Mucosa of gallbladder (tissue), 1 donor: ENCODE results near the gene PRRT4. TPM values are rescaled to one million over a fixed set of nuclear protein-coding genes. Genes with fewer than 3 reads are reported as not detected.

Source experiments
- DNase-seq: peaks from one replicate; pipeline ENCODE4 v3.0.0-alpha.2; 2020; ENCODE audit warnings: low spot score
- total RNA-seq: library from RNA; stranded (reverse); gene quantifications from one replicate; pipeline ENCODE4 v1.2.1, GENCODE V29; 2021
- donor health status: DM: no; HTN: no; CAD: no.

PRRT4 gene
- total RNA-seq, result 0.63 TPM

GRCh38 chr7:128361411-128362379 lies at the start of gene PRRT4:
Gene PRRT4 (minus strand): TSS chr7:128361690.
- DNase-seq, result no peak

DNA sequence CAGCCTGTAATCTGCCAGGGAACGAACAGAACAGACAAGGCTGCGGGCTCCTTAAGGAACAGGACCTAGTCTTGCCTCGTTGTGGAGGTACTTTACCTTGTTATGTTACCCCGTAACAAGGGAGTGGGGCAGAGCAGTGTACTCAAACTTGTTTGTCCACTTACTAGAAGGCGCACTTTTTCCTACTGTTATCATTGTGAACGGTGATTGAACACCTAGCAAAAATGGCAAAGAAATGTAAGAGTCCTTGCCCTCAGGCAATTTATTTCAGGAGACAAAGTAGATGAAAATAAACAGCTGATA lies 48.9 kb upstream of the PRRT4 start:
- DNase-seq, result no peak

DNA sequence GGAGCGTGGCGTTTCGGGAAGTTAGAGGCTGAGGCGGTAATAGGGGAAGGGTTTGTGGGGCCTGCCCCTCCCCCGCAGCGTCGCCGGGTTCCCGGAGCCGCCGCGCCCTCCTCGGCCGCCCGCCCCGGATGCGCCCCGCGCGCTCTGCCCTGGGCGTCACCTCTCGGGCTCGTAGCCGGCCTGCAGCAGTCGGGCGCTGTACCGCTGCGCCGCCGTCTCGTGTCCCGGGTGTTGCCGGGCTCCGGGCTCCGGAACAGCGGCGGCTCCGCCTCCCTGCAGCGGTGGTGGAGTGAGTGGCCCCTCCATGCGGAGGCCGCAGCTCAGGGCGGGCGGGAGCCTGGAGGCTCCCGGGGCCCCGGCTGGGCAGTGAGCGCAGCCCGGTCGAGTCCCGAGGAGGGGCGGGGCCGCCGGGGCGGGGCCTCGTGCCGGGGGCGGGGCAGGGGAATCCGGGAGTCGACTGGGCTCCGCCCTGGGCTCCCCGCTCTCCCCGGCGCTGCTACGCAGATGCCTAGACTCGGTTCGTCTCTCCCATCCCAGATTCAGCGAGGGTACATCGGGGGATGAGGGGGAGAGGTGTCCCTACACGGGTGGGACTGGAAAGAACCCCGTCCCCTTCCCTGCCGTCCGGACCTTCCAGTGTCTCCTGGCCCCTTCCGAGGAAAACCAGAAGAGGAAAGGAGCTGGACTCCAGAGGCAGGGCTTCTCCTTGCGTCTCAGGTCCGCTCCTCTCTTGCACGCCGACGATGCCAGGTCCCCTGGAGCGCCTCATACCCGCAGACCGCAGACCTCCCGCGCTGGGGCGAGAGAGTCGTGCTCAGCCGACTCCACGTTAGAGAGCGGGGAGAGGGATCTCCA lies 48.3 kb upstream of the PRRT4 start, which contains the start of gene IMPDH1:
TSS of gene IMPDH1 (minus strand) at position 387 of the 855 bp plus-strand sequence. CDS start at position 306, 81 bp downstream.
- DNase-seq, result peak; percentile 86

GRCh38 chr7:128408709-128409595 lies 47.5 kb upstream of the PRRT4 start:
- DNase-seq, result no peak

DNA sequence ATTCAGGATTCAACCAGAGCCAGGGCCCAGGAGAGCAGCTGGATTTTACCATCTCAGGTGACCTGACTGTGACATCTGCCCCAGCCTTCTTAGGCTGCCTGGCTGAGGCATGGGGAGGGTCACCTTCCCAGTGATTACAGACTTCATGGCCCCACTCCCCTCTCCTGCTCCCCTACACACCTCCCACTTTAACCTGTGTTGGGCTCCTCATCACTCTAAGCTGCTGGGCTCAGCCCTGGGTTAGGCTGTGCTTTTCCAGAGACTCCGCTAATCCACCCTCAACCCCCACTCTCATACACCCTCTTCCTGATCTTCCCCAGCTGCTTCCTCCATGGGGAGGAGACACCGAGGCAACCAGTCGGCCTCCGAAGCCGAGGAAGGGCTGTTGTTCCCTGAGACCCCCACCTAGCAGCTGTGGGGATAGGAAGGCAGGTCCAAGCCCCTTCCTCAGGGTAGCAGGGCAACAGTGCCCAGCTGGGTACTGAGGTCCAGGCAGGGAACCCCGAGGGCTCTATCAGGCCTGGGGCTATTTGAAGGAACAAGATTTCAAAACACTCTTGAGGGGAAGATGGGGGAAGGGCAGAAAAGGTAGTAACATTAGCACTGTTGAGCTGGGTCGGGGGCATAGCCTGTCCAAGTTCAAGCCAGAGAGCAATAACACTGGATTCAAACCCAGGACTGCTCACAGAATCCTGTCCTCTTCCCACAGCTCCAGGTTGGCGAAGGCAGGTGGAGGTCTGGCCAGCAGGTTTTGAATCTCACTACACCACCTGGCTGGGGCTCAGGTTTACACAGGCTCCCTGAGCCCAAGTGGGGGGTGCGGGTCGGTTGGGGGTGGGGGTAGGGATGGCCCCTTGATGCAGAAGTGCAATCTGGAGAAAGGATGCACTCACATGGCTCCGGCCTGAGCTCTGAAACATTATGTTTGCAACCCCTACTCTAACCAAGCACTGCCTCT lies 46.5 kb upstream of the PRRT4 start:
- DNase-seq, result no peak

GRCh38 chr7:128407233-128407589 lies 45.7 kb upstream of the PRRT4 start:
- no peak for DNase-seq

- no peak for DNase-seq
These were observed 45.1 kb upstream of the PRRT4 start for GRCh38 chr7:128406314-128407232.

DNA sequence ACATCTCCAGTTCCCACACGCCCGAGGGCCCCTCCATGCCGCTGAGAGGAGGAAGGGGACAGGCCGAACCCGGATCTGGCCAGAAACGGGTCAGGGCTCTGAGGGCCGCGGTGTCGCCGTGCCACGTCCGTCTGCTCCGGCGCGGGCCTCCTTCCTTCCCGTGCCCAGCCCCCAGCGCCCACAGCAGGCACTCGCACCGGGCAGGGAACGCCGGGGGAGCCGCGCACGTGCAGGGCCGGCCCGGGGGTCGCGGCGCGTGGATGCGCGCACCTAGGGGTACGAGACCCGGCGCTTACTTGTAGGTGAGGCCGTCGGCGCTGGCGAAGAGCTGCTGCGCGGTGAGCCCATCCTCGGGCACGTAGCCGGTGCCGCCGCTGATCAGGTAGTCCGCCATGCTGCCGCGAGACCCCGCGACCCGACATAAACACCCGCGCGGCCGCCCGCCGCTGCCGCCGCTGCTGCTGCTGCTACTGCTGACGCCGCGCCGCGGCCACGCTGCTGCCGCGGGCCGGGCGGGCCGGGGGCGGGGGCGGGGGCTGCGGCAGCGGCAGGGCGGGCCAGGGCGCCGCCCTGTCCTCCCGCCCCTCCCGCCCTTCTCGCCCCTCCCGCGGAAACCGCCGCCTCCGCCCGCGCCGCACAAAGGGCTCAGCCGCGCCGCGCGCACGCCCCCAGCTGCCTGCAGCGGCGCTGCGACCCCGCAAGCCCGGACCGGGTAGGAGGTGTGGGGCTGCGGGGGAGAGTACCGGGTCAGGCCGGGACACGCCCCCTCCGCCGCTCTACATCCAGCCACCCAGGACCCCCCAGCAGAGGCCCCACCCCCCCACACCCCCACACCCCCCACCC lies 44.2 kb upstream of the PRRT4 start:
- DNase-seq, result no peak

DNA sequence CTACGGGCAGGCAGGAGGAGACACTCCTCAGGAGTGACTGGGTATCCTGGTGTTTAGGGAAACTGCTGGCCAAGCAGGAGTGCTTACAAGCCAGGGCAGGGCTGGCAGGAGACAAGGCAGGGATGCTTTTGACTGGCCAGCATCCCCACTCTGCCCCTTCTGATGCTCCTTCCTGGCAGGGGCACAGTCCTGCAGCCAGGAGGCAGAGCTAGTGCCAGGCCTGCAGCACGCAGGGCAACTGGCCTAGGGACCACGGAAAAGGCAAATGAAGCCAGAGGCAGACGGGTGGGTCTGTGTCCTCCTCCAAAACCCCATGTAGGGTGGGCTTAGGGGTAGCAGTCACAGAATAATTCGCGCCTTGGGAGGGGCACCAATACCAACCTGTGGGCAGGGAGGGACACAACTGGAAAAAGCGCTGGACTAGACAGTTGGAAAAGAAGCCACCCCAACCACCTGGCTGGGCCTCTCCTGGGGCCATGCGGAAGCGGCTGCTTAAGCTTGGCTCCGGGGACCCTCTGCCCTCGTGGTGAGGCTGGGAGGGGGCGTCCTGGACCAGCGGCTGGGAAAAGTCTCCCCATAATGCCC lies 43.5 kb upstream of the PRRT4 start:
- no peak for DNase-seq

DNA sequence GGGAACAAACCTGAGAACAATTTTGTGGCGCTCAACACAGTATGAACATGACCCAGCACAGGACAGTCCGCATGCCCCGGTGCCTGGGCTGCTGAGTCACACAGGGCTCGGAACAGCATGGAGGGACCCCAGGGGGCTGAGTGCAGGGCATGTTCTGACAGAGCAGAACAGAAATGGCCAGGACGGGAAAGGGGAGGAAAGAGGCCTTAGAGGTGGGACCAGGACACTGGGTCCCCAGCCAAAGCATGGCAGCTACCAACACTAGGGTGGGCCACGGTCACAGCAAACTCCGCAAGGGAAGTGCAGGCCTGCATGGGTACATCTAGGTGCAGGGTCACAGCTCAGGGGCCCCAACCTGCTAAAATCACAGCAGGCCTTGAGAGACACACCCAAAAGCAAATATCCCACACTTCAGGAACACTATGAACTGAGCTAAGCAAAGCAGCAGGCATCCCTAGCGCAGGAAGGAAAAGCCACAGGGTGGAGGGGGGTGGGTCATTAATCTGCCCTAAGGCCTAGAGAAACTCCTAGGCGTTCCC lies 42.7 kb upstream of the PRRT4 start:
- no peak for DNase-seq

DNA sequence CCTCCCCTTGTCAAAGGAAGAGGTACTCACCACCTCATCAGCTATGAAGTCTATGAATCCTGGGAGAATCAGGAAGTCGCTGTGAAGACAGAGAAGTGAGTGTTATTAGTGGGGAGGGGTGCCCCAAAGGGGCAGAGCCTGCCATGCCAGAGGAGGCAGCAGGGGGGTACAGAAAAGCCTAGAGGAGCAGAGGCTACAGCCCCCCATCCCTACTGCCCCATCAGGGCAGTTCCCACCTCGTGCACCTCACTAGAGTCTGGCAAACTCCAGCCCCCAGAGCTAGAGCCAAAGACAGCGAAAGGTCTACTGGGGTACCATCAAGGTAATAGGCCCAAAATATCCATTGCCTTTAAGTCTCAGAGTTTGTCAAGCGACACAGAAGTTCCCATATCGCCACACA lies 42.2 kb upstream of the PRRT4 start:
- DNase-seq, result no peak

- no peak for DNase-seq
These were observed 40.9 kb upstream of the PRRT4 start for GRCh38 chr7:128402356-128402755.

DNA sequence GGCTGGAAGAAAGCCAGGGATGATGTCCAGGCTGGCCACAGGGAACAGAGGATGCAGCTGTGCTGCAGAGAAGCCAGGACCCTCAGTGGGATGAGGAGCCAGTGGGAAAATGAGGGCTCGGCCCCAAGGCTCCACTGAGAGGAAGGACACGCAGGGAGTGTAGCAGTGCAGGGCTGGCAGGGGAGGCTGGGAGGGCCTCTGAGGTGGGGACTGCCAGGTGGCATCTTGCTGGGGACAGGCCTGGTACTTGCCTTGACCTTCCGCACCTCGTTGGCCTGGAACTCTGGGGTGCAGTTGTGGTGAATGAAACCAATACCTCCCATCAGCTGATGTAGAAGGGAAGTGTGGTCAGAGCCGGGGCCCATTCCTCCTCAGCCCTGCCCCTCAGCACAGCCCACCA lies 39.1 kb upstream of the PRRT4 start:
- no peak for DNase-seq

- no peak for DNase-seq
These were observed 38.5 kb upstream of the PRRT4 start for GRCh38 chr7:128399991-128400390.

- DNase-seq, result no peak
These were observed 37.3 kb upstream of the PRRT4 start for GRCh38 chr7:128398841-128399135.

GRCh38 chr7:128398016-128398840 lies 36.7 kb upstream of the PRRT4 start:
- DNase-seq, result peak; percentile 57

DNA sequence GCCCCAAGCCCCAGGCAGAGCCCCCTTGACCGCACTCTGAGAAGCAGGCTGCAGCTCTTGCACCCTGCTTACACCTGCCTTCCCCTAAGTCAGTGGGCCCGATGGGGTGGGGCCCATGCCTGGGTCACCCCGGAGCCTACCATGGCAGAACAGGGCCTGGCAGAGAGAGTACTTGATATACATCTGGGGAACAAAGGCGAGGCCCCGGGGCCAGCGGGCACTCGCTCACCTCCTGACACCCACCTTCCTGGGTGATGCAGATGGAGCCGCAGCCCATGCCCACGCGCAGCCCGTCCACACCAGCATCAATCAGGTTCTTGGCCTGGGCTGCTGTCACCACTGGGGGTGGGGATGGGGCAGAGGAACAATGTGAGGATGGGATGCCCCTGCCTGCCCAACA lies 34.9 kb upstream of the PRRT4 start:
- no peak for DNase-seq
